Activated CD8-positive, alpha-beta memory T cell treated with anti-CD3 and anti-CD28 coated beads, Interleukin-2, amount 10 ng/mL, durations not matched to agents 7 days and 5 days (primary cell): Measurements from ENCODE around the gene ALDH2. TPM values are rescaled to one million over a fixed set of nuclear protein-coding genes. Genes with fewer than 3 reads are reported as not detected.
"Not testable (repeated sequence)": the region's sequence is repeated elsewhere in the genome, so short reads cannot be mapped to it uniquely, and the experiment has no call there.

Experiments
- ATAC-seq: fragments of 150-1000 bp; cut with Tn5 transposase; one replicate; pipeline ENCODE4 v1.10.0; 2021; ENCODE audit warnings: moderate library complexity
- CTCF ChIA-PET: fragments of 350-600 bp; sonication (Branson Sonifier 250); formaldehyde crosslinking; loops from one replicate; lab custom pipeline; 2021; ENCODE audit warnings: antibody characterized with exemption; lab: Charles Lee
- DNase-seq: peaks from one replicate; pipeline ENCODE4 v3.0.0-alpha.2; 2020
- H3K27ac Mint-ChIP-seq: one replicate; pipeline ENCODE4 v1.8.0; 2021; ENCODE audit warnings: mild to moderate bottlenecking, mixed read lengths
- H3K27me3 Mint-ChIP-seq: one replicate; pipeline ENCODE4 v1.8.0; 2021; ENCODE audit warnings: mixed read lengths
- H3K36me3 Mint-ChIP-seq: one replicate; pipeline ENCODE4 v1.8.0; 2021; ENCODE audit warnings: mild to moderate bottlenecking, mixed read lengths
- H3K4me1 Mint-ChIP-seq: one replicate; pipeline ENCODE4 v1.8.0; 2021; ENCODE audit warnings: mixed read lengths
- H3K4me3 Mint-ChIP-seq: one replicate; pipeline ENCODE4 v1.8.0; 2021; ENCODE audit warnings: mild to moderate bottlenecking, moderate library complexity, mixed read lengths
- H3K9me3 Mint-ChIP-seq: one replicate; pipeline ENCODE4 v1.8.0; 2022; ENCODE audit warnings: low read depth, mixed read lengths
- total RNA-seq, 2 experiments: library from RNA; stranded (reverse); gene quantifications; one replicate each; pipeline ENCODE4 v1.2.3, GENCODE V29; 2021

Gene ALDH2
- total RNA-seq, 2 experiments from 2014 or later, result 0.68 to 0.73 TPM

GRCh38 chr12:111827907-111828306, 61.2 kb downstream of the ALDH2 start:
- ATAC-seq (no peak), DNase-seq (no peak)
- CTCF ChIA-PET, result interaction anchor here (1.0 to 1.5 kb wide), 2 partner anchors 12 to 15 kb away, joined by 3 to 4 read pairs; no protein-coding TSS in a partner anchor
- Mint-ChIP-seq H3K27me3 (peaks cover 24% of the 10 kb centered on the region), H3K4me3 (no peak overlapping the region), H3K27ac (no peak overlapping the region), H3K36me3 (no peaks in the 10 kb centered on the region), H3K4me1 (no peaks in the 10 kb centered on the region), H3K9me3 (no peaks in the 10 kb centered on the region)

DNA sequence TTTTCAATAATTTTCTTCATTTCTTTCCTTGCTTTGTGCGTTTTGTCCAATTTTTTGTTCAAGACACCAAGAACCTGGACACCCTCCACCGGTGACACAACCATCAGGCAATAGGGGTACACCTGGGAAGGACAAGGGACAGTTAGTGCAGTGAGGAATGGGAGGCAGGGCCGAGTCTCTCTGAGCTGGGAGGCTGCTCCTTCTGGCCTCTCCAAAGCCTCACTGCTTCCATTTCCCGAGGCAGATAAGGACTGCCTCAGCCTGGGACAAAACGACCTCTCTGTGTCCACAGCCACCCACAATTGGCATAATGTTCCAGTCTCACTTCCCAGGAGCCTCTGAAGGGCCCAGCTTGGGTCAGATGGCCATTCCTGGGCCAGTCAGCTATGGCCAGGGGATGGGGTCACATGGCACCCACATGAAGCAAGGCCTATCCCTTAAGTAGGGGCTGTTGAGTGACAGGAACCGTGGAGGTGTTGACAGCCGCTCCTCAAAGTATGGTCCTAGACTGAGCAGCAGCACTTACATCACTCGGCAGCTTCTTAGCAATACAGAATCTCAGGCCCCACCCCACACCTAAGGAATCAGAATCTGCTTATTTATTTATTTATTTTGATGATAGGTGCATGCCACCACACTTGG, 61.7 kb downstream of the ALDH2 start:
- no peak for DNase-seq
- Mint-ChIP-seq H3K9me3 (no peaks in the 10 kb centered on the region), H3K27me3 (peaks cover 18% of the 10 kb centered on the region), H3K4me3 (no peak overlapping the region), H3K27ac (no peak overlapping the region), H3K36me3 (no peaks in the 10 kb centered on the region), H3K4me1 (no peaks in the 10 kb centered on the region)
- CTCF ChIA-PET, result interaction anchor here (1.0 kb wide), 1 partner anchor 13 kb away, joined by 3 read pairs; no protein-coding TSS in a partner anchor
- ATAC-seq, result no peak

DNA sequence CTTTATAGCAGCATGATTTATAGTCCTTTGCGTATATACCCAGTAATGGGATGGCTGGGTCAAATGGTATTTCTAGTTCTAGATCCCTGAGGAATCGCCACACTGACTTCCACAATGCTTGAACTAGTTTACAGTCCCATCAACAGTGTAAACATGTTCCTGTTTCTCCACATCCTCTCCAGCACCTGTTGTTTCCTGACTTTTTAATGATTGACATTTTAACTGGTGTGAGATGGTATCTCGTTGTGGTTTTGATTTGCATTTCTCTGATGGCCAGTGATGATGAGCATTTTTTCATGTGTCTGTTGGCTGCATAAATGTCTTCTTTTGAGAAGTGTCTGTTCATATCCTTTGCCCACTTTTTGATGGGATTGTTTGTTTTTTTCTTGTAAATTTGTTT, 62.9 kb downstream of the ALDH2 start:
- H3K27ac Mint-ChIP-seq, H3K4me1 Mint-ChIP-seq, DNase-seq, H3K9me3 Mint-ChIP-seq, ATAC-seq, H3K4me3 Mint-ChIP-seq, CTCF ChIA-PET, H3K36me3 Mint-ChIP-seq: not testable (repeated sequence)
- peaks cover 10% of the 10 kb centered on the region for H3K27me3 Mint-ChIP-seq

- H3K4me3 Mint-ChIP-seq, H3K9me3 Mint-ChIP-seq, H3K27me3 Mint-ChIP-seq, H3K27ac Mint-ChIP-seq, ATAC-seq, CTCF ChIA-PET: not testable (repeated sequence)
- Mint-ChIP-seq H3K36me3 (peaks cover 14% of the 10 kb centered on the region), H3K4me1 (peaks cover 15% of the 10 kb centered on the region)
- peak; percentile 45 for DNase-seq
Observed at GRCh38 chr12:111834740-111835386, 68.1 kb downstream of the ALDH2 start.

GRCh38 chr12:111835531-111836181, 68.9 kb downstream of the ALDH2 start:
- not testable (repeated sequence) for H3K9me3 Mint-ChIP-seq, H3K27me3 Mint-ChIP-seq, ATAC-seq, H3K4me3 Mint-ChIP-seq, H3K27ac Mint-ChIP-seq, DNase-seq
- peaks cover 19% of the 10 kb centered on the region for H3K36me3 Mint-ChIP-seq
- H3K4me1 Mint-ChIP-seq, result peaks cover 23% of the 10 kb centered on the region
- CTCF ChIA-PET, result interaction anchor here (0.9 kb wide), 1 partner anchor 23 kb away, joined by 3 read pairs; no protein-coding TSS in a partner anchor

GRCh38 chr12:111838353-111838752, 71.6 kb downstream of the ALDH2 start:
- ATAC-seq, result no peak
- no peak for DNase-seq
- H3K9me3 Mint-ChIP-seq, result no peaks in the 10 kb centered on the region
- H3K36me3 Mint-ChIP-seq, result peaks cover 25% of the 10 kb centered on the region
- peaks cover 3% of the 10 kb centered on the region for H3K27me3 Mint-ChIP-seq
- CTCF ChIA-PET, result no interaction called here
- peaks cover 36% of the 10 kb centered on the region for H3K4me1 Mint-ChIP-seq
- no peak overlapping the region for H3K4me3 Mint-ChIP-seq
- no peak overlapping the region for H3K27ac Mint-ChIP-seq

- H3K27ac Mint-ChIP-seq, result peak overlapping the region; percentile 94
Observed at GRCh38 chr12:111840807-111841206, 74.1 kb downstream of the ALDH2 start.

DNA sequence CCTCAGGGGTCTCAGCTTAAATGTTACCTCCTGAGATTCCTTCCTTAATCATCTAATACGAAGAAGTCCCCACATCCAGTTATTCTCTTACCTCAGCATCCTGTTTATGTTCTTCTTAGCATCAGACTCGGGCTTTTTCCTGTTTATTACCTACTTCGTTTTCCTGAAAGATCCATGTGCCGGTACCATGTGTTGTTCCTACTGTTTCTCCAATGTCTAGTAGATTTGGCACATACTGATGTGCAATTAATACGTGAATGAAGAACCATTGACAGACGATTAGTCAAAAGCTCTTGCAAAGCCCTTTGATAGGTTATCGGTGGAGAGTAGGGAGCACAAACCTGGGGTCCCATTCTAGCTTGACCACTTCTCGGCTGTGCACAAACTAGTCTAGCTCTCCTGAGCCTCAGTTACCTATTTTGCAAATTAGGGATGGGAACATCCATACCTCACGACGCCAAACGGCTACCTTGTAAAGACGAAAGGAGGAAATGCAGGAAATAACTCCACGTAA, 74.6 kb downstream of the ALDH2 start:
- Mint-ChIP-seq H3K4me3 (peak overlapping the region; percentile 97), H3K4me1 (peaks cover 48% of the 10 kb centered on the region), H3K36me3 (peaks cover 33% of the 10 kb centered on the region), H3K27ac (peak overlapping the region; percentile 94), H3K9me3 (no peaks in the 10 kb centered on the region), H3K27me3 (no peaks in the 10 kb centered on the region)
- no peak for ATAC-seq
- no peak for DNase-seq
- CTCF ChIA-PET, result interaction anchor here (0.5 to 2.1 kb wide), 5 partner anchors 15 to 546 kb away, joined by 3 to 12 read pairs (median 5); partner anchors contain the start of gene ERP29

More at GRCh38 chr12:111840807-111841206, 74.1 kb downstream of the ALDH2 start:
- H3K4me3 Mint-ChIP-seq, result peak overlapping the region; percentile 97
- no peaks in the 10 kb centered on the region for H3K27me3 Mint-ChIP-seq
- peaks cover 30% of the 10 kb centered on the region for H3K36me3 Mint-ChIP-seq
- no peaks in the 10 kb centered on the region for H3K9me3 Mint-ChIP-seq
- H3K4me1 Mint-ChIP-seq, result peaks cover 45% of the 10 kb centered on the region
- no peak for ATAC-seq
- CTCF ChIA-PET, result interaction anchor here (1.0 to 2.1 kb wide), 2 partner anchors 14 to 28 kb away, joined by 3 to 12 read pairs; no protein-coding TSS in a partner anchor
- DNase-seq, result no peak

GRCh38 chr12:111841750-111842555, 75.2 kb downstream of the ALDH2 start, which contains the start of gene MAPKAPK5:
TSS of gene MAPKAPK5 (plus strand) at chr12:111842228. CDS start at chr12:111842734, 506 bp downstream.
- DNase-seq (peak; percentile 97), ATAC-seq (peak; percentile 91)
- H3K9me3 Mint-ChIP-seq, result no peaks in the 10 kb centered on the region
- H3K4me3 Mint-ChIP-seq, result peak within 1 kb of the TSS; percentile 97
- CTCF ChIA-PET, result interaction anchor here (0.5 to 2.1 kb wide), 5 partner anchors 29 to 569 kb away, joined by 3 to 12 read pairs (median 5); partner anchors contain the start of gene ERP29
- H3K36me3 Mint-ChIP-seq, result peaks cover 36% of the 10 kb centered on the region
- peak within 1 kb of the TSS; percentile 95 for H3K27ac Mint-ChIP-seq
- peaks cover 53% of the 10 kb centered on the region for H3K4me1 Mint-ChIP-seq
- H3K27me3 Mint-ChIP-seq, result no peaks in the 10 kb centered on the region

- H3K4me3 Mint-ChIP-seq, result peak overlapping the region; percentile 96
- peak; percentile 53 for DNase-seq
- CTCF ChIA-PET, result interaction anchor here (1.0 to 2.1 kb wide), 4 partner anchors 30 to 568 kb away, joined by 3 to 12 read pairs (median 4); partner anchors contain the start of gene ERP29
- H3K4me1 Mint-ChIP-seq, result peaks cover 56% of the 10 kb centered on the region
- peaks cover 40% of the 10 kb centered on the region for H3K36me3 Mint-ChIP-seq
- no peaks in the 10 kb centered on the region for H3K27me3 Mint-ChIP-seq
- peak overlapping the region; percentile 95 for H3K27ac Mint-ChIP-seq
- no peaks in the 10 kb centered on the region for H3K9me3 Mint-ChIP-seq
- ATAC-seq, result peak; percentile 20
Observed at GRCh38 chr12:111842556-111843396, 76.0 kb downstream of the ALDH2 start.

DNA sequence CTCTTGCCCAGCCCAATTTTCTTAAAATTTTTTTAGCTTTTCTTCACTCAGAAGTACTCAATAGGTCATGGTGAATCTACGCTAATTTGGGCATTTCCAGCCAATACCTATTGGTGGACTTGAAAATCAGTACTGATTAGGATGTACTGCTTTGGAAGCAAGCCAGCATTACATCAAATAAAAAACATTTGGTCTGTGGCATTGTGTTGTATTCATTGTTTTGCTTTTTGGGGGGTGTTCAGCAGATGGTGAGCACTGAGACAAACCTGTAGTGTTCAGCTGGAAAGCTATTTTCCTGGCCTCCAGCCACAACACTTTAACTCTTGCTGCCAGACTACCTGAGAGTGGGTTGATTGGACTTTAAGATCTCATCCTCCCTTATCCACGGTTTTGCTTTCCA, 79.3 kb downstream of the ALDH2 start:
- ATAC-seq, result no peak
- Mint-ChIP-seq H3K4me1 (peaks cover 40% of the 10 kb centered on the region), H3K27ac (no peak overlapping the region), H3K27me3 (no peaks in the 10 kb centered on the region), H3K4me3 (no peak overlapping the region), H3K9me3 (peaks cover 3% of the 10 kb centered on the region), H3K36me3 (peaks cover 36% of the 10 kb centered on the region)
- no peak for DNase-seq
- CTCF ChIA-PET, result interaction anchor here (0.7 kb wide), 1 partner anchor 20 kb away, joined by 3 read pairs; no protein-coding TSS in a partner anchor
